Adrenal gland (tissue), 5 donors: ENCODE data around the gene FAM117B.

Experiments
- POLR2A ChIP-seq, 2 donors: fragments of 450-650 bp; IDR thresholded peaks; one replicate each; pipeline ENCODE4 v1.6.1; 2017; ENCODE audit warnings: antibody characterized with exemption in 2 of 2, mild to moderate bottlenecking in 2 of 2, moderate library complexity in 1 of 2
- TF ChIP-seq, protein P1 (sequence below), 6 experiments: fragments of 450-650 bp in 4 of 6; fragments of 200-600 bp in 2 of 6; sonication (generic) in 1 of 6; IDR thresholded peaks; 1 replicate in 5 of 6; 2 replicates in 1 of 6; pipeline versions ENCODE4 v1.5.1 to v1.8.0; 2016 to 2021; ENCODE audit warnings: antibody characterized with exemption in 6 of 6, mild to moderate bottlenecking in 2 of 6, moderate library complexity in 1 of 6
- donor health status: DM: no; HTN: no; CAD: no.

DNA sequence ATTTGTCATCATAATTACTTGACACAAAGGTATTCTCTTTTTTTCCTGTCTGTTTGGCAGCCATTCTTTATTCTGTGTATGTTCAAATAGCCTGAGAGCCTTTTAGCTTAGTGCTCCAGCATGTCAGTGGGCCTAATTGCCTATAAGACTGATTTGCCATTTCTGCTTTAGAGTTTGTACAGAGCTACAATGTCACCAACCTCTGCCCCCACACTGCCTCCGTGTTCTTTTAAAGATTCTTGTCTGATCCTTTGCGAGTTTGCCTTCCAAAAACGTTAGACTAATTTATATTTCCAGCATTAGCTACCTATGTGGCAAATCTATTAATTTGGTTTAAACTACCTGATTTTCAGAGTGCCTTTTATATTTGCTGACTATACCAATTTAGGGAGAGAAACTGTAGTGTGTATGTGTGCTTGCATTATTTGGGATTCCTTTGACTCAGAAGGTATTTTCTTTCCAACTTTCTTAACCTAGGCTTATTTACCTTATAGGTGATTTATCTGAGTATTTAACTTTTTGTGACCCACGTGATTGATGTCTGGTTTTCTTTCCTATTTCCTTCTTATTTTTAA is 70.8 kb downstream of the FAM117B start:
- TF ChIP-seq, protein P1, sequence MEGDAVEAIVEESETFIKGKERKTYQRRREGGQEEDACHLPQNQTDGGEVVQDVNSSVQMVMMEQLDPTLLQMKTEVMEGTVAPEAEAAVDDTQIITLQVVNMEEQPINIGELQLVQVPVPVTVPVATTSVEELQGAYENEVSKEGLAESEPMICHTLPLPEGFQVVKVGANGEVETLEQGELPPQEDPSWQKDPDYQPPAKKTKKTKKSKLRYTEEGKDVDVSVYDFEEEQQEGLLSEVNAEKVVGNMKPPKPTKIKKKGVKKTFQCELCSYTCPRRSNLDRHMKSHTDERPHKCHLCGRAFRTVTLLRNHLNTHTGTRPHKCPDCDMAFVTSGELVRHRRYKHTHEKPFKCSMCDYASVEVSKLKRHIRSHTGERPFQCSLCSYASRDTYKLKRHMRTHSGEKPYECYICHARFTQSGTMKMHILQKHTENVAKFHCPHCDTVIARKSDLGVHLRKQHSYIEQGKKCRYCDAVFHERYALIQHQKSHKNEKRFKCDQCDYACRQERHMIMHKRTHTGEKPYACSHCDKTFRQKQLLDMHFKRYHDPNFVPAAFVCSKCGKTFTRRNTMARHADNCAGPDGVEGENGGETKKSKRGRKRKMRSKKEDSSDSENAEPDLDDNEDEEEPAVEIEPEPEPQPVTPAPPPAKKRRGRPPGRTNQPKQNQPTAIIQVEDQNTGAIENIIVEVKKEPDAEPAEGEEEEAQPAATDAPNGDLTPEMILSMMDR (IDR thresholded peaks at IDR 0.05): no peak
- TF ChIP-seq POLR2A (IDR thresholded peaks at IDR 0.05): no peak
